Keratinocyte (primary cell): ENCODE results near the gene FAM13B. TPM values are rescaled to one million over a fixed set of nuclear protein-coding genes. Genes with fewer than 3 reads are reported as not detected.

Source experiments
- DNase-seq: peaks from one replicate; pipeline ENCODE4 v3.0.0-alpha.2; 2011; ENCODE audit warnings: low read depth, missing footprints, low spot score
- FAIRE-seq: peaks from 2 replicates; lab custom pipeline; 2011; peaks lifted over from hg19 to GRCh38; lab: Jason Lieb, UNC
- H2AFZ ChIP-seq: 2 replicates; pipeline ENCODE4 v1.6.0; 2012; ENCODE audit warnings: low read length, control low read depth, inconsistent platforms; ENCODE audit not compliant: control insufficient read depth
- H3K27ac ChIP-seq: 2 replicates; pipeline ENCODE4 v1.5.1; 2011; ENCODE audit warnings: low read length; ENCODE audit not compliant: control insufficient read depth, insufficient read depth
- H3K27me3 ChIP-seq: 3 replicates; pipeline ENCODE4 v1.6.0; 2011; ENCODE audit warnings: low read length; ENCODE audit not compliant: control insufficient read depth, insufficient read depth; ENCODE audit errors: extremely low read depth
- H3K36me3 ChIP-seq, 2 experiments: 2 replicates in 1 of 2; 3 replicates in 1 of 2; pipeline ENCODE4 v1.5.1; 2011; ENCODE audit warnings: low read length in 2 of 2, mild to moderate bottlenecking in 1 of 2; ENCODE audit not compliant: control insufficient read depth in 2 of 2, insufficient read depth in 2 of 2; ENCODE audit errors: extremely low read depth in 1 of 2
- H3K4me1 ChIP-seq: 3 replicates; pipeline ENCODE4 v1.5.1; 2011; ENCODE audit warnings: low read length; ENCODE audit not compliant: control insufficient read depth, insufficient read depth; ENCODE audit errors: extremely low read depth
- H3K4me2 ChIP-seq: 3 replicates; pipeline ENCODE4 v1.6.0; 2011; ENCODE audit warnings: low read depth, low read length; ENCODE audit not compliant: control insufficient read depth, insufficient read depth; ENCODE audit errors: extremely low read depth
- H3K4me3 ChIP-seq, 3 experiments: fragments of 200-600 bp in 1 of 3; sonication (generic) in 1 of 3; 2 replicates in 2 of 3; 3 replicates in 1 of 3; pipeline ENCODE4 v1.5.1; 2011 to 2016; ENCODE audit warnings: low read length in 3 of 3, mild to moderate bottlenecking in 3 of 3, control low read depth in 2 of 3, inconsistent platforms in 1 of 3, low read depth in 1 of 3, mixed read lengths in 1 of 3, mixed run types in 1 of 3, moderate library complexity in 1 of 3; ENCODE audit not compliant: control insufficient read depth in 2 of 3, insufficient read depth in 2 of 3; ENCODE audit errors: extremely low read depth in 1 of 3
- H3K79me2 ChIP-seq: 2 replicates; pipeline ENCODE4 v1.6.0; 2012; ENCODE audit warnings: low read length; ENCODE audit not compliant: control insufficient read depth, insufficient read depth
- H3K9ac ChIP-seq: 3 replicates; pipeline ENCODE4 v1.6.0; 2011; ENCODE audit warnings: low read length; ENCODE audit not compliant: control insufficient read depth, insufficient read depth; ENCODE audit errors: extremely low read depth
- H3K9me1 ChIP-seq: 3 replicates; pipeline ENCODE4 v1.6.0; 2011; ENCODE audit warnings: low read length; ENCODE audit not compliant: control insufficient read depth, insufficient read depth; ENCODE audit errors: extremely low read depth
- H3K9me3 ChIP-seq: 2 replicates; pipeline ENCODE4 v1.5.1; 2012; ENCODE audit warnings: low read depth, low read length; ENCODE audit not compliant: control insufficient read depth
- H4K20me1 ChIP-seq: 3 replicates; pipeline ENCODE4 v1.6.0; 2011; ENCODE audit warnings: low read length; ENCODE audit not compliant: control insufficient read depth, insufficient read depth; ENCODE audit errors: extremely low read depth
- CTCF ChIP-seq, 3 experiments: IDR thresholded peaks in 1 of 3; conservative IDR thresholded peaks in 1 of 3; optimal IDR thresholded peaks in 1 of 3; 2 replicates in 2 of 3; 3 replicates in 1 of 3; pipeline versions ENCODE3 to v1.5.1; 2011; ENCODE audit warnings: low read length in 3 of 3, mild to moderate bottlenecking in 3 of 3, moderate library complexity in 2 of 3, control low read depth in 1 of 3, inconsistent platforms in 1 of 3; ENCODE audit not compliant: insufficient read depth in 2 of 3; ENCODE audit errors: extremely low read depth in 1 of 3
- EZH2 ChIP-seq: IDR thresholded peaks from one replicate; pipeline ENCODE4 v1.6.1; 2012; ENCODE audit warnings: inconsistent platforms, mild to moderate bottlenecking, low read length, moderate library complexity
- dilution Hi-C: fragments of 300-500 bp; cut with MboI; formaldehyde crosslinking; loops from one replicate; pipeline ENCODE4 v1.7.0; 2020; ENCODE audit warnings: low sequenced_read_pairs; ENCODE audit not compliant: extremely low pct_ligation_motif_present
- polyA plus RNA-seq, 5 experiments: library from polyadenylated mRNA; depleted of rRNA in 3 of 5; stranded (reverse) in 3 of 5; stranded (forward) in 1 of 5; unstranded in 1 of 5; fragments of >200 nt; gene quantifications; 1 replicate in 1 of 5; 2 replicates in 3 of 5; 3 replicates in 1 of 5; pipeline versions ENCODE4 v1.2.1 to v1.2.3, GENCODE V29; 2011 to 2012; ENCODE audit warnings: missing spikeins in 2 of 5, low read depth in 1 of 5, low replicate concordance in 1 of 5

The FAM13B gene
- polyA plus RNA-seq, 1 donor (not counting 4 experiments of a cell fraction or from before 2014, with no cell fraction given), result 12.9 TPM

- dilution Hi-C loops, result no loop called here
- Histone ChIP-seq H2AFZ (no peak overlapping the region), H3K4me3 (no peak overlapping the region), H3K27ac (no peak overlapping the region), H3K9ac (no peak overlapping the region), H3K9me3 (no peaks in the 10 kb centered on the region), H3K4me1 (no peaks in the 10 kb centered on the region), H3K4me2 (peak overlapping the region; percentile 25), H3K79me2 (no peaks in the 10 kb centered on the region), H4K20me1 (no peaks in the 10 kb centered on the region), H3K36me3 (no peaks in the 10 kb centered on the region), H3K27me3 (no peaks in the 10 kb centered on the region), H3K9me1 (no peaks in the 10 kb centered on the region)
- FAIRE-seq, result peak; percentile 48
- TF ChIP-seq EZH2 (no peak), CTCF (optimal IDR thresholded peaks at IDR 0.05 in 1 of 3, IDR thresholded peaks at IDR 0.05 in 1 of 3, conservative IDR thresholded peaks at IDR 0.05 in 1 of 3; ENCODE audit: extremely low read depth in 1 of 3, insufficient read depth in 2 of 3, low read length in 3 of 3) (peak; percentile 71 to 94 (median 80))
- DNase-seq, result peak; percentile 21
Observed at GRCh38 chr5:138068742-138069600, 36.1 kb upstream of the FAM13B start.

GRCh38 chr5:138067945-138068344, 35.1 kb upstream of the FAM13B start:
- DNase-seq (no peak), FAIRE-seq (no peak)
- H3K9me3 ChIP-seq, result no peaks in the 10 kb centered on the region
- TF ChIP-seq EZH2, result no peak
- TF ChIP-seq CTCF (optimal IDR thresholded peaks at IDR 0.05 in 1 of 3, IDR thresholded peaks at IDR 0.05 in 1 of 3, conservative IDR thresholded peaks at IDR 0.05 in 1 of 3; ENCODE audit: extremely low read depth in 1 of 3, insufficient read depth in 2 of 3, low read length in 3 of 3), result no peak
- H3K9me1 ChIP-seq, result no peaks in the 10 kb centered on the region
- H3K36me3 ChIP-seq, result no peaks in the 10 kb centered on the region
- no peak overlapping the region for H2AFZ ChIP-seq
- no peak overlapping the region for H3K4me3 ChIP-seq
- no peaks in the 10 kb centered on the region for H3K4me1 ChIP-seq
- H3K27me3 ChIP-seq, result no peaks in the 10 kb centered on the region
- no peaks in the 10 kb centered on the region for H3K79me2 ChIP-seq
- no peaks in the 10 kb centered on the region for H4K20me1 ChIP-seq
- H3K4me2 ChIP-seq, result no peak overlapping the region
- no peak overlapping the region for H3K27ac ChIP-seq
- H3K9ac ChIP-seq, result no peak overlapping the region
- dilution Hi-C loops, result no loop called here
